Measurements from ENCODE around the gene MED29. TPM values are rescaled to one million over a fixed set of nuclear protein-coding genes. Genes with fewer than 3 reads are reported as not detected.

The MED29 gene
- total and polyA plus RNA-seq, 2 of the 13 experiments (the other 11 are each of a cell fraction or from before 2014, with no cell fraction given) = 14.0 to 19.7 TPM

- TF ChIP-seq CENPT (CRISPR knock-in tag; IDR thresholded peaks at IDR 0.05; ENCODE audit: low read depth) = no peak
- peak; percentile 59; the same call in 1 of the 2 replicates for TF ChIP-seq ZFP90 (CRISPR knock-in tag; IDR thresholded peaks at IDR 0.05; ENCODE audit: borderline replicate concordance)
- TF ChIP-seq THAP8 (CRISPR knock-in tag; IDR thresholded peaks at IDR 0.05; ENCODE audit: borderline replicate concordance) = no peak
- no peak; the same call in 1 of the 2 replicates for TF ChIP-seq ZNF616 (CRISPR knock-in tag; IDR thresholded peaks at IDR 0.05; ENCODE audit: low read depth)
- 0 out of 2 replicates have a peak, but pooled peaks have one; percentile 24 for TF ChIP-seq ZBTB7B (CRISPR knock-in tag; IDR thresholded peaks at IDR 0.05)
- TF ChIP-seq ZNF503 (CRISPR knock-in tag; IDR thresholded peaks at IDR 0.05) = no peak
- TF ChIP-seq BRCA1 (CRISPR knock-in tag; IDR thresholded peaks at IDR 0.05) = 0 out of 2 replicates have a peak, but pooled peaks have one; percentile 33
- no peak for TF ChIP-seq ATF6 (CRISPR knock-in tag; conservative IDR thresholded peaks at IDR 0.05)
- TF ChIP-seq ZNF335 (CRISPR knock-in tag; IDR thresholded peaks at IDR 0.05) = no peak
- no peak for TF ChIP-seq KDM1A (CRISPR knock-in tag; IDR thresholded peaks at IDR 0.05)
- TF ChIP-seq ZNF792 (CRISPR knock-in tag; IDR thresholded peaks at IDR 0.05) = no peak
- TF ChIP-seq POLR2AphosphoS2 (IDR thresholded peaks at IDR 0.05; ENCODE audit: low read depth, low read length) = peak; percentile 73; the same call in 1 of the 2 replicates
- no peak for TF ChIP-seq DBP (CRISPR knock-in tag; IDR thresholded peaks at IDR 0.05; ENCODE audit: not compliant biosample characterization)
- TF ChIP-seq ZNF274 (CRISPR knock-in tag; IDR thresholded peaks at IDR 0.05) = peak; percentile 47; the same call in 1 of the 2 replicates
- TF ChIP-seq ETV6 (CRISPR knock-in tag; conservative IDR thresholded peaks at IDR 0.05) = no peak
- no peak for TF ChIP-seq FOXA1 (IDR thresholded peaks at IDR 0.05)
- TF ChIP-seq FOXA1 (CRISPR knock-in tag; IDR thresholded peaks at IDR 0.05) = no peak
- 0 out of 2 replicates have a peak, but pooled peaks have one; percentile 48 for TF ChIP-seq JUND (CRISPR knock-in tag; IDR thresholded peaks at IDR 0.05)
- peak; percentile 30; the same call in 1 of the 2 replicates for TF ChIP-seq KDM3A (CRISPR knock-in tag; IDR thresholded peaks at IDR 0.05; ENCODE audit: low read depth)
- peak; percentile 17; the same call in 1 of the 2 replicates for TF ChIP-seq ZNF331 (CRISPR knock-in tag; IDR thresholded peaks at IDR 0.05)
- no peak for TF ChIP-seq ZNF883 (CRISPR knock-in tag; IDR thresholded peaks at IDR 0.05; ENCODE audit: not compliant biosample characterization)
- TF ChIP-seq TBX2 (CRISPR knock-in tag; IDR thresholded peaks at IDR 0.05; ENCODE audit: borderline replicate concordance) = peak; percentile 61
Measured at GRCh38 chr19:39406656-39407409, 15.7 kb downstream of the MED29 start, which contains the start of gene ZFP36 (continued).

Data from HepG2 (cell line).